Measurements from ENCODE around the gene CPA5.

DNA sequence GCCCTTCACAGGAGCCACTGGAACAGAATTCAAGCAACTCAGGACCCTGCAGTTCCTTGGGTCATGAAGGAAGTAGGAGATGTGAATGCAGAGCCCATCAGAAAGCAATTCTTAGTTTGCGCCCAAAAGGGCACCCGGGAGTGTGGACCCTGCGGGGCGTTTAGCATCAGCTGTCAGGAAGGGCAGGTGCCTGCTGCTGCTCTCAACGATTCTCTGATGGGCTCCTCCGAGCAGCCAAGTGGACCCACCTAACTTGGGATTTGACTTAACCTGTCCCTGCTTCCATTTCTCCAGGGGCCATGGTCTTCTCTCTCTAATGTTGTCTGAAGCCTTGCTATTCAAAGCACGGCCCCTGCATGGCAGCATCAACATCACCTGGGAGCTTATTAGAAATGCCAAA, 17.1 kb downstream of the CPA5 start:
- TF ChIP-seq ZFP36 (IDR thresholded peaks at IDR 0.05; ENCODE audit: low read depth, low read length, partially characterized antibody) (no peak), ZNF79 (CRISPR knock-in tag; IDR thresholded peaks at IDR 0.05; ENCODE audit: low read depth) (no peak), CTCF (IDR thresholded peaks at IDR 0.05 in 2 of 3, conservative IDR thresholded peaks at IDR 0.05 in 1 of 3; ENCODE audit: insufficient read depth in 2 of 3, low read depth in 1 of 3, low read length in 3 of 3) (no peak), EP300 (IDR thresholded peaks at IDR 0.05; ENCODE audit: low read length) (no peak), ATF3 (IDR thresholded peaks at IDR 0.05) (no peak), ATF3 (CRISPR knock-in tag; conservative IDR thresholded peaks at IDR 0.05) (no peak), EGR1 (conservative IDR thresholded peaks at IDR 0.05) (no peak), EZH2 (IDR thresholded peaks at IDR 0.05; ENCODE audit: borderline replicate concordance, low read depth, low read length) (no peak), SIRT6 (IDR thresholded peaks at IDR 0.05; ENCODE audit: low read depth, low read length) (no peak), ZNF384 (IDR thresholded peaks at IDR 0.05; ENCODE audit: low read depth, low read length) (no peak), ESRRA (IDR thresholded peaks at IDR 0.05; ENCODE audit: borderline replicate concordance, low read depth) (no peak)
- TF ChIP-seq, protein P1, sequence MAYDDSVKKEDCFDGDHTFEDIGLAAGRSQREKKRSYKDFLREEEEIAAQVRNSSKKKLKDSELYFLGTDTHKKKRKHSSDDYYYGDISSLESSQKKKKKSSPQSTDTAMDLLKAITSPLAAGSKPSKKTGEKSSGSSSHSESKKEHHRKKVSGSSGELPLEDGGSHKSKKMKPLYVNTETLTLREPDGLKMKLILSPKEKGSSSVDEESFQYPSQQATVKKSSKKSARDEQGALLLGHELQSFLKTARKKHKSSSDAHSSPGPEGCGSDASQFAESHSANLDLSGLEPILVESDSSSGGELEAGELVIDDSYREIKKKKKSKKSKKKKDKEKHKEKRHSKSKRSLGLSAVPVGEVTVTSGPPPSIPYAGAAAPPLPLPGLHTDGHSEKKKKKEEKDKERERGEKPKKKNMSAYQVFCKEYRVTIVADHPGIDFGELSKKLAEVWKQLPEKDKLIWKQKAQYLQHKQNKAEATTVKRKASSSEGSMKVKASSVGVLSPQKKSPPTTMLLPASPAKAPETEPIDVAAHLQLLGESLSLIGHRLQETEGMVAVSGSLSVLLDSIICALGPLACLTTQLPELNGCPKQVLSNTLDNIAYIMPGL (CRISPR knock-in tag; IDR thresholded peaks at IDR 0.05) = no peak
- TF ChIP-seq, protein P2, sequence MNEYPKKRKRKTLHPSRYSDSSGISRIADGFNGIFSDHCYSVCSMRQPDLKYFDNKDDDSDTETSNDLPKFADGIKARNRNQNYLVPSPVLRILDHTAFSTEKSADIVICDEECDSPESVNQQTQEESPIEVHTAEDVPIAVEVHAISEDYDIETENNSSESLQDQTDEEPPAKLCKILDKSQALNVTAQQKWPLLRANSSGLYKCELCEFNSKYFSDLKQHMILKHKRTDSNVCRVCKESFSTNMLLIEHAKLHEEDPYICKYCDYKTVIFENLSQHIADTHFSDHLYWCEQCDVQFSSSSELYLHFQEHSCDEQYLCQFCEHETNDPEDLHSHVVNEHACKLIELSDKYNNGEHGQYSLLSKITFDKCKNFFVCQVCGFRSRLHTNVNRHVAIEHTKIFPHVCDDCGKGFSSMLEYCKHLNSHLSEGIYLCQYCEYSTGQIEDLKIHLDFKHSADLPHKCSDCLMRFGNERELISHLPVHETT (CRISPR knock-in tag; conservative IDR thresholded peaks at IDR 0.05 in 1 of 2, IDR thresholded peaks at IDR 0.05 in 1 of 2) = no peak

Data from K562 (cell line).